KOPT-K1 (cell line): ENCODE measurements around the gene SMCHD1.
"Not testable (repeated sequence)": the region's sequence is repeated elsewhere in the genome, so short reads cannot be mapped to it uniquely, and the experiment has no call there.

Experiments
- H3K27ac ChIP-seq: fragments of 200-600 bp; sonication (generic); 2 replicates; pipeline ENCODE4 v1.5.1; 2016; ENCODE audit warnings: antibody characterized with exemption, mild to moderate bottlenecking, low read depth, low read length; ENCODE audit not compliant: poor library complexity, severe bottlenecking
- H3K36me3 ChIP-seq: fragments of 200-600 bp; sonication (generic); 2 replicates; pipeline ENCODE4 v1.5.1; 2017; ENCODE audit warnings: antibody characterized with exemption, mild to moderate bottlenecking, low read length, moderate library complexity; ENCODE audit not compliant: insufficient read depth
- H3K9me3 ChIP-seq: fragments of 200-600 bp; sonication (generic); 2 replicates; pipeline ENCODE4 v1.5.1; 2017; ENCODE audit warnings: antibody characterized with exemption, low read length, mild to moderate bottlenecking; ENCODE audit not compliant: insufficient read depth, poor library complexity, severe bottlenecking

SMCHD1 gene

GRCh38 chr18:2840521-2840920 lies 185.0 kb downstream of the SMCHD1 start:
- H3K36me3 ChIP-seq = no peaks in the 10 kb centered on the region
- no peak overlapping the region for H3K27ac ChIP-seq
- no peaks in the 10 kb centered on the region for H3K9me3 ChIP-seq

GRCh38 chr18:2843146-2843545 lies 187.6 kb downstream of the SMCHD1 start:
- Histone ChIP-seq H3K27ac (no peak overlapping the region), H3K36me3 (no peaks in the 10 kb centered on the region), H3K9me3 (no peaks in the 10 kb centered on the region)

- Histone ChIP-seq H3K36me3 (no peaks in the 10 kb centered on the region), H3K27ac (no peak overlapping the region), H3K9me3 (no peaks in the 10 kb centered on the region)
These were observed 189.6 kb downstream of the SMCHD1 start for GRCh38 chr18:2845172-2845571.

- no peaks in the 10 kb centered on the region for H3K9me3 ChIP-seq
- no peaks in the 10 kb centered on the region for H3K36me3 ChIP-seq
- H3K27ac ChIP-seq = no peak within 1 kb of the TSS
These were observed 191.2 kb downstream of the SMCHD1 start, which contains the start of gene EMILIN2 for GRCh38 chr18:2846636-2847316. Gene EMILIN2 (plus strand): TSS chr18:2847006. CDS start chr18:2847189, 183 bp downstream.

- Histone ChIP-seq H3K27ac (no peak overlapping the region), H3K36me3 (no peaks in the 10 kb centered on the region)
These were observed 192.1 kb downstream of the SMCHD1 start for GRCh38 chr18:2847317-2848246.

GRCh38 chr18:2848247-2849246 lies 193.0 kb downstream of the SMCHD1 start:
- H3K9me3 ChIP-seq = no peaks in the 10 kb centered on the region
- H3K27ac ChIP-seq = no peak overlapping the region
- H3K36me3 ChIP-seq = no peaks in the 10 kb centered on the region

More at GRCh38 chr18:2847317-2848246, 192.1 kb downstream of the SMCHD1 start:
- H3K9me3 ChIP-seq = no peaks in the 10 kb centered on the region

- Histone ChIP-seq H3K9me3 (no peaks in the 10 kb centered on the region), H3K36me3 (no peaks in the 10 kb centered on the region)
These were observed 195.3 kb downstream of the SMCHD1 start for GRCh38 chr18:2850816-2851215.

GRCh38 chr18:2851771-2852170 lies 196.2 kb downstream of the SMCHD1 start:
- no peaks in the 10 kb centered on the region for H3K36me3 ChIP-seq
- H3K9me3 ChIP-seq = no peaks in the 10 kb centered on the region
- H3K27ac ChIP-seq = no peak overlapping the region

More at GRCh38 chr18:2850816-2851215, 195.3 kb downstream of the SMCHD1 start:
- H3K27ac ChIP-seq = no peak overlapping the region

- H3K9me3 ChIP-seq, H3K27ac ChIP-seq, H3K36me3 ChIP-seq: not testable (repeated sequence)
These were observed 196.9 kb downstream of the SMCHD1 start for GRCh38 chr18:2852460-2852859.

- Histone ChIP-seq H3K27ac (no peak overlapping the region), H3K36me3 (no peaks in the 10 kb centered on the region), H3K9me3 (no peaks in the 10 kb centered on the region)
These were observed 197.8 kb downstream of the SMCHD1 start for GRCh38 chr18:2853173-2853925.

GRCh38 chr18:2853926-2854664 lies 198.6 kb downstream of the SMCHD1 start:
- no peak overlapping the region for H3K27ac ChIP-seq
- no peaks in the 10 kb centered on the region for H3K9me3 ChIP-seq
- no peaks in the 10 kb centered on the region for H3K36me3 ChIP-seq
